HG03521 (cell line): ENCODE data around the gene TREH.
"Not testable (repeated sequence)": the region's sequence is repeated elsewhere in the genome, so short reads cannot be mapped to it uniquely, and the experiment has no call there.

Experiments
- ATAC-seq: cut with Tn5 transposase; IDR thresholded peaks from one replicate; pipeline ENCODE4 v1.9.1; 2021; ENCODE audit warnings: mild to moderate bottlenecking, moderate library complexity; ENCODE audit not compliant: unreplicated experiment

Gene TREH

GRCh38 chr11:118618115-118618990 lies 61.1 kb downstream of the TREH start:
- ATAC-seq, result no peak

GRCh38 chr11:118615976-118616371 lies 63.5 kb downstream of the TREH start:
- no peak for ATAC-seq

DNA sequence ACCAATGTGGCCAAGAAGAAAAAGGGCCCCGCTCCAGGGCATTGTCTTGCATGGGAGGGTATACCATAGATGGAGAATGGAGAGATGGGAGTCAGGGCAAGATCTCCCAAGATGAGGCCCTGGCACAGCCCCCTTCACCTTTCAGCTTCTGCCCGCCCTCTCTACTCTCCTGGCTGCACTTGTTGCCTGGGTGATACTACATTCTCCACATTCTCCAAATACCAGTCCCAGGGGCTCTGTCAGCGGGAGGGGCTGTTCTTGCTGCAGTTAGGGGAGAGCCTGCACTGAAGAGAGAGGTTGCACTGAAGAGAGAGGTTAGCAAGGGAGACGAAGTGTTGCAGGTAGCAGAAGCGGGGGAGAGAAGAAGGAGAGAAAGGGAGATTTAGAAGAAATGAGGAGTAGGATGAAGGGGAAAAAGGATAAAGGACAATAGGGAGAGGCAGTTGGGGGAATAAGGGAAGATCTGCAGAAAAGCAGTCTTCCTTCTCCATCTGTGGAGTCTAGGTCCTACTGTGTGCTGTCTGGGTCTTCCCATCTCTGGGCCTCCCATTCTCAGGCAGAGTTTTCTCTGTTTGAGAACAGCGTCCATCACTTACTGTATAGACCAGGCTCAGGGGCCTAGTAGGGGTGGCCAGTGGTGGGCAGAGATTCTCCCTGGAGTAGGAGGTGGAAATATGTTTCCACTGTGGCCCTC lies 64.0 kb downstream of the TREH start:
- no peak for ATAC-seq

DNA sequence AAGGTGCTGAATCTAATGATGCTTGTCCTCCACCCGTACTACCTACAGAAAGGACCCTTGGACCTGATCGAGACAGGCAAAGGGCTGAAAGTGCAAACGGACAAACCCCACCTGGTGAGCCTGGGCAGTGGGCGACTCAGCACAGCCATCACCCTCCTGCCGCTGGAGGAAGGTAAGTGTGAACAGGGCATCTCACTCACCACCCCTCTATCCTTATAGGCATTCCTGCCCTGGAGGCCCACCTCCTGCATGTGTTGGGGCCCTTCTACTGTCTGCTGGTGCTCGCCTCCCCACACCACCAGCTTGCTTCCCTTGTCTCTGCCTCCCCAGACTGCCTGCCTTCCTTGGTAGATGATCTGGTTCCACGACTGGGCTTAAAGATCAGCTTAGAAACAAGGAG lies 64.9 kb downstream of the TREH start:
- no peak for ATAC-seq

DNA sequence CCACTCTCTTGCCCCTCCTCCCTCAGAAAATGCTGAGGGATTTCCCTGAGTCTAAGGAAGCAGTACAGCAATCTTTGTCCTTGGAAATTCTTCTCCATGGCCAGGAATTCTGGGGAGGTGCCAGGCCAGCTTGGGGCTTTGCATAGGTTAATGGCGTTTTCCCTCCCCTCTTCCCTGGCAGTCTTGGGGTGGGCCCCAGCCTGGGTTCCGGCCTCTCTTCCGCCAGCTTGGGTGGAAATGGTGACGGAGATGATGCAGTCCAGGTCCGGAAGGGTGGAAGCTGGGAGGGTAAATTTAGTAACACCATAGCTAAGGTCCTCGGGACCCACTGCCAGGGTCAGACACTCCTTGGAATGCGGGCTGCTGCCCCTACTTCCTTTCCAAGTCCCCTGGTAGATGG lies 67.1 kb downstream of the TREH start:
- ATAC-seq, result no peak

- not testable (repeated sequence) for ATAC-seq
Observed at GRCh38 chr11:118611433-118611795, 68.0 kb downstream of the TREH start.

GRCh38 chr11:118610773-118611432 lies 68.5 kb downstream of the TREH start:
- peak; percentile 47 for ATAC-seq

GRCh38 chr11:118610225-118610772 lies 69.2 kb downstream of the TREH start:
- ATAC-seq, result no peak

- no peak for ATAC-seq
Observed at GRCh38 chr11:118609380-118610224, 69.8 kb downstream of the TREH start.

- ATAC-seq, result no peak
Observed at GRCh38 chr11:118608360-118609227, 70.9 kb downstream of the TREH start.

GRCh38 chr11:118607401-118608359 lies 71.8 kb downstream of the TREH start, which contains the start of gene PHLDB1:
PHLDB1 (plus strand) TSS chr11:118607615; CDS start chr11:118613837, 6,222 bp downstream.
- ATAC-seq, result no peak
